Measurements from ENCODE around the gene CHI3L2.

The CHI3L2 gene

GRCh38 chr1:111236379-111236778, 8.9 kb downstream of the CHI3L2 start:
- Histone ChIP-seq H3K9me2 (ENCODE audit: low read depth, low read length) (no peaks in the 10 kb centered on the region), H3K9ac (ENCODE audit: low read length) (no peak overlapping the region), H3K9me3 (ENCODE audit: low read length) (no peaks in the 10 kb centered on the region), H3K4me1 (ENCODE audit: insufficient read depth, low read length, severe bottlenecking) (peaks cover 20% of the 10 kb centered on the region), H3K4me3 (ENCODE audit: low read depth, low read length, poor library complexity, severe bottlenecking) (no peak overlapping the region), H3K27ac (ENCODE audit: low read depth, low read length, poor library complexity, severe bottlenecking) (no peak overlapping the region), H3F3A (ENCODE audit: insufficient read depth, low read length) (no peaks in the 10 kb centered on the region), H2AFZ (ENCODE audit: low read length) (no peak overlapping the region), H3K4me2 (ENCODE audit: low read length) (no peak overlapping the region), H3K36me3 (ENCODE audit: insufficient read depth, low read length) (peaks cover 94% of the 10 kb centered on the region), H3K79me2 (ENCODE audit: insufficient read depth, low read length) (peaks cover 14% of the 10 kb centered on the region), H3K27me3 (ENCODE audit: insufficient read depth, low read length) (no peaks in the 10 kb centered on the region), H4K20me1 (ENCODE audit: insufficient read depth, low read length) (no peaks in the 10 kb centered on the region)
- TF ChIP-seq EZH2 (IDR thresholded peaks at IDR 0.05; ENCODE audit: borderline replicate concordance, low read length): no peak
- TF ChIP-seq, protein P1, sequence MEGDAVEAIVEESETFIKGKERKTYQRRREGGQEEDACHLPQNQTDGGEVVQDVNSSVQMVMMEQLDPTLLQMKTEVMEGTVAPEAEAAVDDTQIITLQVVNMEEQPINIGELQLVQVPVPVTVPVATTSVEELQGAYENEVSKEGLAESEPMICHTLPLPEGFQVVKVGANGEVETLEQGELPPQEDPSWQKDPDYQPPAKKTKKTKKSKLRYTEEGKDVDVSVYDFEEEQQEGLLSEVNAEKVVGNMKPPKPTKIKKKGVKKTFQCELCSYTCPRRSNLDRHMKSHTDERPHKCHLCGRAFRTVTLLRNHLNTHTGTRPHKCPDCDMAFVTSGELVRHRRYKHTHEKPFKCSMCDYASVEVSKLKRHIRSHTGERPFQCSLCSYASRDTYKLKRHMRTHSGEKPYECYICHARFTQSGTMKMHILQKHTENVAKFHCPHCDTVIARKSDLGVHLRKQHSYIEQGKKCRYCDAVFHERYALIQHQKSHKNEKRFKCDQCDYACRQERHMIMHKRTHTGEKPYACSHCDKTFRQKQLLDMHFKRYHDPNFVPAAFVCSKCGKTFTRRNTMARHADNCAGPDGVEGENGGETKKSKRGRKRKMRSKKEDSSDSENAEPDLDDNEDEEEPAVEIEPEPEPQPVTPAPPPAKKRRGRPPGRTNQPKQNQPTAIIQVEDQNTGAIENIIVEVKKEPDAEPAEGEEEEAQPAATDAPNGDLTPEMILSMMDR (IDR thresholded peaks at IDR 0.05; ENCODE audit: low read length): no peak

GRCh38 chr1:111236806-111237205, 9.3 kb downstream of the CHI3L2 start:
- no peak overlapping the region for H3K4me2 ChIP-seq (ENCODE audit: low read length)
- peaks cover 94% of the 10 kb centered on the region for H3K36me3 ChIP-seq (ENCODE audit: insufficient read depth, low read length)
- H3K9me3 ChIP-seq (ENCODE audit: low read length): no peaks in the 10 kb centered on the region
- H3K4me1 ChIP-seq (ENCODE audit: insufficient read depth, low read length, severe bottlenecking): peaks cover 16% of the 10 kb centered on the region
- H3K9ac ChIP-seq (ENCODE audit: low read length): no peak overlapping the region
- H3K27me3 ChIP-seq (ENCODE audit: insufficient read depth, low read length): no peaks in the 10 kb centered on the region
- no peaks in the 10 kb centered on the region for H3F3A ChIP-seq (ENCODE audit: insufficient read depth, low read length)
- peaks cover 9% of the 10 kb centered on the region for H3K79me2 ChIP-seq (ENCODE audit: insufficient read depth, low read length)
- H3K27ac ChIP-seq (ENCODE audit: low read depth, low read length, poor library complexity, severe bottlenecking): no peak overlapping the region
- H4K20me1 ChIP-seq (ENCODE audit: insufficient read depth, low read length): no peaks in the 10 kb centered on the region
- TF ChIP-seq, protein P1 (IDR thresholded peaks at IDR 0.05; ENCODE audit: low read length): no peak
- no peak for TF ChIP-seq EZH2 (IDR thresholded peaks at IDR 0.05; ENCODE audit: borderline replicate concordance, low read length)
- no peak overlapping the region for H2AFZ ChIP-seq (ENCODE audit: low read length)
- H3K9me2 ChIP-seq (ENCODE audit: low read depth, low read length): no peaks in the 10 kb centered on the region
- no peak overlapping the region for H3K4me3 ChIP-seq (ENCODE audit: low read depth, low read length, poor library complexity, severe bottlenecking)

DNA sequence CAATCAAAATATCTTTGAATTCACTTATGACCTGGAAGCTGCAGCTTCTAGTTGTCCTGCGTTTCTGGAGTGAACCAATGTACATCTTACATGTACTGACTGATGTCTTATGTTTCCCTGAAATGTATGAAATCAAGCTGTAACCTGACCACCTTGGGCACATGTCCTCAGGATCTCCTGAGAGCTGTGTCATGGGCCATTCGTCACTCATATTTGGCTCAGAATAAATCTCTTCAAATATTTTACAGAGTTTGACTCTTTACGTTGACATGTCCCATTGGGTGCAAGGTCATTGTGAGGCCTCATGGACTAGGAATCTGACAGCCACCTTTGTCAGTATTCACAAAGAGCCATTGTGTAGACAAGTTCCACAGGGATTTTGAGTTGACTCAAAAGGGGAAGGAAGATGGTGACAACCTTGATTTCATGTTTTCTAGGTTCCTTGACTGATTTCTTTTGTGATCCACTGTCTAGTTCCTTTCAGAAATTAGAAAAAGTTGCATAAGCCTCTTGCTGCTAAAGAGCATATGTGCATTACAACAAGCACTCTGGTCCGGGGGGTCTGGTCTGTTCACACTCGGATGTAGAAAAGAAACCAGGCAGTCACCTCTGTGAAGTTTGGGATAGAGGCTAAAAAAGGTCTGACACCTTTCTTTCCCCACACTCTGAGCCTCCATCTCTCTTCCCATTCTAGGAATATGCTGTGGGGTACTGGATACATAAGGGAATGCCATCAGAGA, 10.7 kb downstream of the CHI3L2 start:
- no peak overlapping the region for H2AFZ ChIP-seq (ENCODE audit: low read length)
- H3K79me2 ChIP-seq (ENCODE audit: insufficient read depth, low read length): no peaks in the 10 kb centered on the region
- TF ChIP-seq EZH2 (IDR thresholded peaks at IDR 0.05; ENCODE audit: borderline replicate concordance, low read length): no peak
- TF ChIP-seq, protein P1 (IDR thresholded peaks at IDR 0.05; ENCODE audit: low read length): no peak
- no peak overlapping the region for H3K4me3 ChIP-seq (ENCODE audit: low read depth, low read length, poor library complexity, severe bottlenecking)
- H3K4me2 ChIP-seq (ENCODE audit: low read length): no peak overlapping the region
- H3K9me2 ChIP-seq (ENCODE audit: low read depth, low read length): no peaks in the 10 kb centered on the region
- H3K27ac ChIP-seq (ENCODE audit: low read depth, low read length, poor library complexity, severe bottlenecking): no peak overlapping the region
- peaks cover 2% of the 10 kb centered on the region for H3K4me1 ChIP-seq (ENCODE audit: insufficient read depth, low read length, severe bottlenecking)
- no peaks in the 10 kb centered on the region for H3K27me3 ChIP-seq (ENCODE audit: insufficient read depth, low read length)
- no peaks in the 10 kb centered on the region for H4K20me1 ChIP-seq (ENCODE audit: insufficient read depth, low read length)
- H3K36me3 ChIP-seq (ENCODE audit: insufficient read depth, low read length): peaks cover 94% of the 10 kb centered on the region
- H3K9ac ChIP-seq (ENCODE audit: low read length): no peak overlapping the region
- H3K9me3 ChIP-seq (ENCODE audit: low read length): no peaks in the 10 kb centered on the region
- 0 out of 2 replicates have a peak, but pooled peaks cover 2% of the 10 kb centered on the region for H3F3A ChIP-seq (ENCODE audit: insufficient read depth, low read length)
